Heart left ventricle (tissue), 16 donors: ENCODE data around the gene LTA. TPM values are rescaled to one million over a fixed set of nuclear protein-coding genes. Genes with fewer than 3 reads are reported as not detected.
A peak's percentile ranks its signal among the peaks of the same experiment; 100 is the strongest.

Experiments
- ATAC-seq, 4 donors: fragments of 200-7000 bp; cut with Tn5 transposase; one replicate each; pipeline ENCODE4 v1.9.1; 2020 to 2022; ENCODE audit warnings: moderate library complexity in 4 of 4, mild to moderate bottlenecking in 3 of 4, moderate number of reproducible peaks in 1 of 4
- DNase-seq, 5 donors: peaks; one replicate each; pipeline ENCODE4 v3.0.0-alpha.2; 2020
- H3K27ac ChIP-seq, 12 donors: fragments of 200-600 bp; sonication (generic) in 4 of 12; one replicate each; pipeline versions ENCODE4 v1.5.0 to v1.8.0; 2016 to 2022; ENCODE audit warnings: mild to moderate bottlenecking in 2 of 12
- H3K27me3 ChIP-seq, 9 donors: fragments of 200-600 bp; sonication (generic) in 2 of 9; one replicate each; pipeline versions ENCODE4 v1.5.1 to v1.8.0; 2016 to 2022; ENCODE audit warnings: mild to moderate bottlenecking in 3 of 9
- H3K36me3 ChIP-seq, 9 donors: fragments of 200-600 bp; sonication (generic) in 2 of 9; one replicate each; pipeline versions ENCODE4 v1.5.0 to v1.8.0; 2018 to 2022; ENCODE audit warnings: mild to moderate bottlenecking in 2 of 9
- H3K4me1 ChIP-seq, 12 donors: fragments of 200-600 bp; sonication (generic) in 4 of 12; one replicate each; pipeline versions ENCODE4 v1.5.0 to v1.8.0; 2016 to 2022; ENCODE audit warnings: mild to moderate bottlenecking in 3 of 12
- H3K4me3 ChIP-seq, 12 donors: fragments of 200-600 bp; sonication (generic) in 4 of 12; one replicate each; pipeline versions ENCODE4 v1.5.0 to v1.8.0; 2017 to 2022; ENCODE audit warnings: mild to moderate bottlenecking in 9 of 12, moderate library complexity in 4 of 12
- H3K9me3 ChIP-seq, 12 donors: fragments of 200-600 bp; sonication (generic) in 4 of 12; one replicate each; pipeline versions ENCODE4 v1.5.0 to v1.8.0; 2016 to 2022; ENCODE audit warnings: mild to moderate bottlenecking in 1 of 12
- POLR2A ChIP-seq, 2 donors: fragments of 450-650 bp; IDR thresholded peaks; one replicate each; pipeline ENCODE4 v1.6.1; 2017; ENCODE audit warnings: antibody characterized with exemption in 2 of 2, mild to moderate bottlenecking in 2 of 2, moderate library complexity in 2 of 2
- WGBS, 4 donors: extraction: QIAGEN DNeasy Blood & Tissue Kit in 2 of 4; methylation state at CpG; one replicate each; pipeline versions ENCODE4 v1.1.5 to v1.1.7; 2013 to 2018; 5-methylcytosine and 5-hydroxymethylcytosine counted together
- intact Hi-C, 10 donors: fragments of 100-400 bp; cut with DNase I; formaldehyde crosslinking; loops; one replicate each; pipeline versions ENCODE4 v1.11.1 to v1.14.2; 2022
- polyA plus RNA-seq, 2 donors: library from polyadenylated mRNA; stranded (reverse); fragments of 200-250 nt; gene quantifications; one replicate each; pipeline ENCODE4 v1.2.3, GENCODE V29; 2013
- total RNA-seq, 9 donors: library from RNA; depleted of rRNA in 2 of 9; stranded (reverse); fragments of >200 nt in 2 of 9; fragmentation: NEBNext Ultra II Directional in 3 of 9; extraction: Animal tissue kit (Norgen Biotek cat#: 25700) in 3 of 9; gene quantifications; one replicate each; pipeline versions ENCODE4 v1.1.0 to v1.2.4, GENCODE V29; 2016 to 2023
- TF ChIP-seq, protein P1 (sequence below), 12 donors: fragments of 200-600 bp; sonication (generic) in 4 of 12; IDR thresholded peaks; one replicate each; pipeline versions ENCODE4 v1.5.0 to v1.8.0; 2018 to 2022; ENCODE audit warnings: antibody characterized with exemption in 12 of 12, mild to moderate bottlenecking in 5 of 12
- donor health status: ischemic (EF 13 %, LVEDD 7.1; RV severe dilation, severe dysfunction).
- donor health status: healthy with polysubstance abuse.
- donor health status: DM: no; HTN: yes; CAD: no.
- donor health status: DM: no; HTN: no; CAD: no.
- donor health status: ischemic (EF 25% LVEDD 6.9; RV normal size, moderate dysfunction).
- donor health status: ischemic (EF 25% LVEDD 5.7; RV mildly dilated, moderate dysfunction).
- donor health status: healthy.
- donor health status: DM: yes; HTN: yes; CAD: no.
- donor health status: ischemic (EF 35%, LVEDD 5.7; RV mildly dilated, moderate dysfunction).
- donor health status: nonischemic (EF 11% LVEDD 7.7; RV severe dilation, severe dysfunction).
- donor health status: DM: yes; HTN: yes; CAD: no.
- donor health status: PGD.
- donor health status: ischemic (EF 29% LVEDD 5.4; RV normal size, mild dysfunction).
- donor health status: nonischemic (EF 23%, LVEDD 6.1; RV moderate dilation, normal function).

LTA gene
- total and polyA plus RNA-seq, 11 donors, result 0.07 to 0.64 (median 0.18) TPM; not detected in 8

DNA sequence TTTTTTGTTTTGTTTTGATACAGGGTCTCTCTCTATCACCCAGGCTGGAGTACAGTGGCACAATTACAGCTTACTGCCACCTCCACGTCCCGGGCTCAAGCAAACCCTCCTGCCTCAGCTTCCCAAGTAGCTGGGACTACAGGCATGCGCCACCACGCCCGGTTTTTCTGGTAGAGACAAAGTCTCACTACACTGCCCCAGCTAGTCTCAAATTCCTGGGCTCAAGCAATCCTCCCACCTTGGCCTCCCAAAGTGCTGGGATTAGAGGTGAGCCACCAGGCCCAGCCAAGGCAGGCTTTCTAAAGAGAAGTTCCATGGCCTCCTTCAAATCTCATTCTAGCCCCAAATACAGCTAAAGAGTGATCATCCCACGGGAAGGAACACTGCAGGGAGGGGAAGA lies 38.1 kb upstream of the LTA start:
- no peaks in the 10 kb centered on the region for H3K9me3 ChIP-seq
- H3K4me3 ChIP-seq, result no peak overlapping the region
- no peak overlapping the region for H3K27ac ChIP-seq
- intact Hi-C loops, result loop anchor here in 1 of 10 donors (5.0 kb wide), 1 partner anchor 42 kb away; no protein-coding TSS in a partner anchor
- peaks cover 2 to 98% (median 97%) of the 10 kb centered on the region in 9 donors for H3K36me3 ChIP-seq
- no peaks in the 10 kb centered on the region for H3K27me3 ChIP-seq
- TF ChIP-seq, protein P1, sequence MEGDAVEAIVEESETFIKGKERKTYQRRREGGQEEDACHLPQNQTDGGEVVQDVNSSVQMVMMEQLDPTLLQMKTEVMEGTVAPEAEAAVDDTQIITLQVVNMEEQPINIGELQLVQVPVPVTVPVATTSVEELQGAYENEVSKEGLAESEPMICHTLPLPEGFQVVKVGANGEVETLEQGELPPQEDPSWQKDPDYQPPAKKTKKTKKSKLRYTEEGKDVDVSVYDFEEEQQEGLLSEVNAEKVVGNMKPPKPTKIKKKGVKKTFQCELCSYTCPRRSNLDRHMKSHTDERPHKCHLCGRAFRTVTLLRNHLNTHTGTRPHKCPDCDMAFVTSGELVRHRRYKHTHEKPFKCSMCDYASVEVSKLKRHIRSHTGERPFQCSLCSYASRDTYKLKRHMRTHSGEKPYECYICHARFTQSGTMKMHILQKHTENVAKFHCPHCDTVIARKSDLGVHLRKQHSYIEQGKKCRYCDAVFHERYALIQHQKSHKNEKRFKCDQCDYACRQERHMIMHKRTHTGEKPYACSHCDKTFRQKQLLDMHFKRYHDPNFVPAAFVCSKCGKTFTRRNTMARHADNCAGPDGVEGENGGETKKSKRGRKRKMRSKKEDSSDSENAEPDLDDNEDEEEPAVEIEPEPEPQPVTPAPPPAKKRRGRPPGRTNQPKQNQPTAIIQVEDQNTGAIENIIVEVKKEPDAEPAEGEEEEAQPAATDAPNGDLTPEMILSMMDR (IDR thresholded peaks at IDR 0.05), result no peak
- no peak for TF ChIP-seq POLR2A (IDR thresholded peaks at IDR 0.05)
- DNase-seq (no peak), ATAC-seq (no peak)
- 90 to 96% (median 91%) methylated on average over 6 of the region's 6 CpGs for WGBS, 4 donors
- peaks cover 0 to 19% (median 9%) of the 10 kb centered on the region in 12 donors for H3K4me1 ChIP-seq

DNA sequence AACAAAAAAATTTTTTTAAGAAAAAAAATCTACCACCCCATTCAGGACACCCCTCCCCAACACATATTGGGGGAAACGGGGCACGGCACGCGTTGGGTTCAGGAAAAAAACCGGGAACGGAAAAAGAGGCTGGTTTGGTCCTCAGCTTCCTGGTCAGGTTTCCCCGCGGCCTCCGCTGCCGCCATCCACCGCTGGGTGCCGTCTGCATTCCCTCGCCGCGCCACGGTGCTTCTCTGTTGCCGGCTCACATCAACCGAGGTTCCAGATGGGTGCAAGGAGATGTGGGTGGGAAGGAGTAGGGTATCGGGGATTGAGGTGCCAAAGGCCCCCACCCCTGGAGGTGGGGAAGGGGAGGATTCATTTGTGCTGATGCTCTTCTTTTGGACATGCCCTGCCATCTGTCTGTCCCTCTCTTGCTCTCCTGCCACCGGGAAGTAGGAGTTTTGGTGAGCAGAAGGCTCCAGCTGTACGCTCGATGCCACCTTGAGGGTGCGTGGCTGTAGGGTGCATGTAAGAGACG lies 37.5 kb upstream of the LTA start:
- Histone ChIP-seq H3K9me3 (no peaks in the 10 kb centered on the region), H3K36me3 (peaks cover 2 to 100% (median 100%) of the 10 kb centered on the region in 9 donors), H3K4me1 (peaks cover 0 to 25% (median 15%) of the 10 kb centered on the region in 12 donors), H3K4me3 (no peak overlapping the region), H3K27ac (no peak overlapping the region), H3K27me3 (no peaks in the 10 kb centered on the region)
- TF ChIP-seq POLR2A (IDR thresholded peaks at IDR 0.05), result no peak
- TF ChIP-seq, protein P1 (IDR thresholded peaks at IDR 0.05), result no peak
- intact Hi-C loops, result loop anchor here in 2 of 10 donors (5.0 kb wide), 2 partner anchors 37 to 42 kb away; partner anchors contain the start of gene MICB (in 1 of the 2)
- WGBS, 4 donors, result 88 to 91% (median 89%) methylated on average over 24 of the region's 24 CpGs
- DNase-seq (no peak), ATAC-seq (no peak)

DNA sequence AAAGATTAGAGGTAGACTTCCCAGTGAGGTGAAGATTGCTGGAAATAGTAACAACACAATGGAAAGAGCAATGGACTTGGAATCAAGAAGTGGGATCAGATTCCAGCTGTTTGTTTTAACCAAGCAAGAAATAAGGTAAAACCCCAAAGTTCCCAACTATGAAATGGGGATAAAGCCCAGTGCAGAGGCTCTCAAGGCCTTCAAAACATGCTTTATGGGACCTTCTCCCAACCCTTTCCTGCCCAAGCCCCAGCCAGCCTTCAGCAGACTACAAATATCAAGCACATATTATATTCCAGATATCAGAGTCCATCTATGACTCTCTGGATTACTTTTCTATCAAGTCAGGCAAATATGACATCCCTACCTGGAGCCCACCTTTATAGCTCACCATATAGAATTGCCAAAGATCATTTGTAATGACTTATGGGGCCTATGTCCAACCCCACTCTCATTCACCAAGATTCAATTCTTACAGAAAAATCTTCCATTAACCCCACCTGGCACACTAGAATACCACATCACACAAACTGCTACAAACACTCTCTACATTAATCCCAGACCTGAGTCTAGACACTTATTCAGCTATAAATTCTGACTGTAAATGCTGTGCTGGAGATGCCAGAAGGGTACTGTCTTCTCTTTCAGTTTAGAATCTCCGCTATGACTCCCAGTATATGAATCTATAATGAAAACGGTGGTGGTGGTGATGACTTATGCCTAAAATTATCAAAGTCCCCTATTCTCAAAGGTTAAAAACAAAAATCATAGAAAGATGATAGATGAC lies 36.4 kb upstream of the LTA start:
- intact Hi-C loops, result loop anchor here in 1 of 10 donors (5.0 kb wide), 1 partner anchor 38 kb away; the partner anchor contains the start of gene MICB
- no peak for ATAC-seq
- H3K27me3 ChIP-seq, result no peaks in the 10 kb centered on the region
- DNase-seq, result no peak
- no peak overlapping the region for H3K4me3 ChIP-seq
- 29 to 66% (median 36%) methylated on average over 2 of the region's 2 CpGs for WGBS, 4 donors
- no peak for TF ChIP-seq POLR2A (IDR thresholded peaks at IDR 0.05)
- TF ChIP-seq, protein P1 (IDR thresholded peaks at IDR 0.05), result no peak
- H3K27ac ChIP-seq, result no peak overlapping the region
- H3K36me3 ChIP-seq, result peaks cover 2 to 99% (median 97%) of the 10 kb centered on the region in 9 donors
- H3K4me1 ChIP-seq, result peaks cover 3 to 36% (median 26%) of the 10 kb centered on the region in 12 donors
- no peaks in the 10 kb centered on the region for H3K9me3 ChIP-seq

DNA sequence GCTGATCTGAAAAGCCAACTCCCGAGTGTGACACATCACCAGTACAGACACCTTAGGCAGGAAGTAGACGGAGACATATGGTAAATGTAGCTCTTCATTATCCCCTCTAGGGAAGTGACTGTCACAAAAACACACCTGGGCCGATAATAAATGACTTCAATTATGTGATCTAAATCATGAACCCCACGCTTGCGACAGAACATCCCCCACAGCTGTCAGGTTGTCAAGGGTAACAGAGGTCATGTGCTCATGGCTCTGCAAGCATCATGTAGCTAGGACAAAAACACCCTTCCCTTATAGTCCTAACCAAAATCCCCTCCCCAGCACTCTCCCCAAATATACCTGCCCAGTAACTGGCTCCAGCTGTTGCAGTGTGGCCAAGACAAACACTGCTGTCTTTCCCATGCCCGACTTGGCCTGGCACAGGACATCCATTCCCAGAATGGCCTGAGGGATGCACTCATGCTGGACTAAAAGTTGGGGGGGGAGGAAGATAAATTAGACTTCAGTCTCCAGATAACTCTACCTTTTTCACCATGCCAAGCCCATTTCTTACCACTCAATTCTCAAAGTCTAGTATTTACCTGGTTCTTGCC lies 33.2 kb upstream of the LTA start:
- WGBS, 4 donors, result 51 to 56% (median 54%) methylated on average over 6 of the region's 6 CpGs
- H3K4me3 ChIP-seq, result peak overlapping the region in 5 of 12 donors; percentile 61 to 92 (median 77)
- H3K36me3 ChIP-seq, result peaks cover 2 to 67% (median 65%) of the 10 kb centered on the region in 9 donors
- H3K9me3 ChIP-seq, result no peaks in the 10 kb centered on the region
- ATAC-seq, result no peak
- intact Hi-C loops, result loop anchor here in 1 of 10 donors (5.0 kb wide), 1 partner anchor 42 kb away; the partner anchor contains the start of gene MICB
- no peak for DNase-seq
- peak overlapping the region in 2 of 12 donors; percentile 27 to 46 for H3K27ac ChIP-seq
- no peaks in the 10 kb centered on the region for H3K27me3 ChIP-seq
- TF ChIP-seq, protein P1 (IDR thresholded peaks at IDR 0.05), result no peak
- no peak for TF ChIP-seq POLR2A (IDR thresholded peaks at IDR 0.05)
- peaks cover 3 to 49% (median 32%) of the 10 kb centered on the region in 12 donors for H3K4me1 ChIP-seq
